ENCODE measurements around the gene NDUFS3.

DNA sequence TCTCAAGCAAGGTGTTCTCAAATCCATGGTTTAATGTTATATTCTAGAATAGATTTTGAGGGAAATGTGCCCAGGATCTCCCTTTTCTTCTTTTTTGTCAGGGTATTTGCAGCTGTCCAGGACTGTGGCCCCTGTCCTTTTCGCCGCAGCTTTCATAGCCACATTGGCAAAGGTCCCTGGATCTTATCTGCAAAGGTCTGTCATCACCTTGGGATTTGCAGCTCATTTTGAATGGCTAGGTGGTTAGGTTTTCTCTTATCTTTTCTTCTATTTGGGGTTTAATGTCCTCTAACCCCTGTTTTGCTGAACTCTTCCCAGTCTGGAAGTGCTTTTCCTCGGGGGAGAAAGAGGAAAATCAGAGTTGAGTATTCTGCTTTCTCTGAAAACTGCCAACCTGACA lies 27.0 kb downstream of the NDUFS3 start:
- TF ChIP-seq, protein P1, sequence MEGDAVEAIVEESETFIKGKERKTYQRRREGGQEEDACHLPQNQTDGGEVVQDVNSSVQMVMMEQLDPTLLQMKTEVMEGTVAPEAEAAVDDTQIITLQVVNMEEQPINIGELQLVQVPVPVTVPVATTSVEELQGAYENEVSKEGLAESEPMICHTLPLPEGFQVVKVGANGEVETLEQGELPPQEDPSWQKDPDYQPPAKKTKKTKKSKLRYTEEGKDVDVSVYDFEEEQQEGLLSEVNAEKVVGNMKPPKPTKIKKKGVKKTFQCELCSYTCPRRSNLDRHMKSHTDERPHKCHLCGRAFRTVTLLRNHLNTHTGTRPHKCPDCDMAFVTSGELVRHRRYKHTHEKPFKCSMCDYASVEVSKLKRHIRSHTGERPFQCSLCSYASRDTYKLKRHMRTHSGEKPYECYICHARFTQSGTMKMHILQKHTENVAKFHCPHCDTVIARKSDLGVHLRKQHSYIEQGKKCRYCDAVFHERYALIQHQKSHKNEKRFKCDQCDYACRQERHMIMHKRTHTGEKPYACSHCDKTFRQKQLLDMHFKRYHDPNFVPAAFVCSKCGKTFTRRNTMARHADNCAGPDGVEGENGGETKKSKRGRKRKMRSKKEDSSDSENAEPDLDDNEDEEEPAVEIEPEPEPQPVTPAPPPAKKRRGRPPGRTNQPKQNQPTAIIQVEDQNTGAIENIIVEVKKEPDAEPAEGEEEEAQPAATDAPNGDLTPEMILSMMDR (conservative IDR thresholded peaks at IDR 0.05): no peak
- no peak for TF ChIP-seq EZH2 (IDR thresholded peaks at IDR 0.05; ENCODE audit: low read depth)
